ENCODE data around the gene PSMB1.
"Not testable (repeated sequence)": the region's sequence is repeated elsewhere in the genome, so short reads cannot be mapped to it uniquely, and the experiment has no call there.

Gene PSMB1

DNA sequence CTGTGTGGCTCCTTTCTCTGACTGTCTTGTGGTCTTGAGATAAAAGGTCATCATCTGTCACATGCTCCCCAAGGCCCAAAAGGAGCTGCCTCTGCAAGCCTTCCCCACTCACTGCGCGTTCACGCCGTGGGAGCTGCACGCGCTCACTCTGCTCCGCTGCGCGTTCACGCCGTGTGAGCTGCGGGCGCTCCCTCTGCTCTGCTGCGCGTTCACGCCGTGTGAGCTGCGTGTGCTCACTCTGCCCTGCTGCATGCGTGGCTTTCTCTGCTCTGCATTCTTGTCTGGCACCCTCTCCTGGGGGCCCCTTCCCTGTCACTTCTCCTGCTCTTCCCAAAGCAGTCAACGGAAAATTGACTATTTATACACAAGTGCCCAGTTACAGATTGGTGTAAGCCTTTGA lies 42.5 kb downstream of the PSMB1 start:
- Histone ChIP-seq H3K27me3 (replicated peaks; ENCODE audit: control insufficient read depth, insufficient read depth, low read length) (no peaks in the 10 kb centered on the region), H3K4me3 (replicated peaks; ENCODE audit: low read depth, low read length) (no peak overlapping the region), H3K36me3 (ENCODE audit: control insufficient read depth, insufficient read depth, low read length) (no peaks in the 10 kb centered on the region)
- TF ChIP-seq, protein P1, sequence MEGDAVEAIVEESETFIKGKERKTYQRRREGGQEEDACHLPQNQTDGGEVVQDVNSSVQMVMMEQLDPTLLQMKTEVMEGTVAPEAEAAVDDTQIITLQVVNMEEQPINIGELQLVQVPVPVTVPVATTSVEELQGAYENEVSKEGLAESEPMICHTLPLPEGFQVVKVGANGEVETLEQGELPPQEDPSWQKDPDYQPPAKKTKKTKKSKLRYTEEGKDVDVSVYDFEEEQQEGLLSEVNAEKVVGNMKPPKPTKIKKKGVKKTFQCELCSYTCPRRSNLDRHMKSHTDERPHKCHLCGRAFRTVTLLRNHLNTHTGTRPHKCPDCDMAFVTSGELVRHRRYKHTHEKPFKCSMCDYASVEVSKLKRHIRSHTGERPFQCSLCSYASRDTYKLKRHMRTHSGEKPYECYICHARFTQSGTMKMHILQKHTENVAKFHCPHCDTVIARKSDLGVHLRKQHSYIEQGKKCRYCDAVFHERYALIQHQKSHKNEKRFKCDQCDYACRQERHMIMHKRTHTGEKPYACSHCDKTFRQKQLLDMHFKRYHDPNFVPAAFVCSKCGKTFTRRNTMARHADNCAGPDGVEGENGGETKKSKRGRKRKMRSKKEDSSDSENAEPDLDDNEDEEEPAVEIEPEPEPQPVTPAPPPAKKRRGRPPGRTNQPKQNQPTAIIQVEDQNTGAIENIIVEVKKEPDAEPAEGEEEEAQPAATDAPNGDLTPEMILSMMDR (IDR thresholded peaks at IDR 0.05; ENCODE audit: insufficient read depth, low read length, poor library complexity, severe bottlenecking): no peak
- DNase-seq (ENCODE audit: extremely low read depth, insufficient read length): no peak

DNA sequence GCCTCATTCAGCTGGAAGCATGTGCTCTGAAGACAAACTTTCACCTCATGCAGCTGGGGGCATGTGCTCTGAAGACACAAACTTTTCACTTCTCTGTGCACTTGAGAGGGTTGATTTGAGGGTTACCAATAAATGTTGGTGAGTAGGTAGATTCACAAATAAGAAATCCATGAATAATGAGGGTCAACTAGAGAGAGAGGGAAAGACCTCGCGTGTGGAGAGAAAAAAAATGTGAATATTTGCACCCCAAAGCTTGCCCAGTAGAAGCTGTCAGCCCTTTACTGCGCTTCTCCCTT lies 43.4 kb downstream of the PSMB1 start:
- TF ChIP-seq, protein P1 (IDR thresholded peaks at IDR 0.05; ENCODE audit: insufficient read depth, low read length, poor library complexity, severe bottlenecking): no peak
- no peak for DNase-seq (ENCODE audit: extremely low read depth, insufficient read length)
- Histone ChIP-seq H3K36me3 (ENCODE audit: control insufficient read depth, insufficient read depth, low read length) (no peaks in the 10 kb centered on the region), H3K27me3 (replicated peaks; ENCODE audit: control insufficient read depth, insufficient read depth, low read length) (no peaks in the 10 kb centered on the region), H3K4me3 (replicated peaks; ENCODE audit: low read depth, low read length) (no peak overlapping the region)

DNA sequence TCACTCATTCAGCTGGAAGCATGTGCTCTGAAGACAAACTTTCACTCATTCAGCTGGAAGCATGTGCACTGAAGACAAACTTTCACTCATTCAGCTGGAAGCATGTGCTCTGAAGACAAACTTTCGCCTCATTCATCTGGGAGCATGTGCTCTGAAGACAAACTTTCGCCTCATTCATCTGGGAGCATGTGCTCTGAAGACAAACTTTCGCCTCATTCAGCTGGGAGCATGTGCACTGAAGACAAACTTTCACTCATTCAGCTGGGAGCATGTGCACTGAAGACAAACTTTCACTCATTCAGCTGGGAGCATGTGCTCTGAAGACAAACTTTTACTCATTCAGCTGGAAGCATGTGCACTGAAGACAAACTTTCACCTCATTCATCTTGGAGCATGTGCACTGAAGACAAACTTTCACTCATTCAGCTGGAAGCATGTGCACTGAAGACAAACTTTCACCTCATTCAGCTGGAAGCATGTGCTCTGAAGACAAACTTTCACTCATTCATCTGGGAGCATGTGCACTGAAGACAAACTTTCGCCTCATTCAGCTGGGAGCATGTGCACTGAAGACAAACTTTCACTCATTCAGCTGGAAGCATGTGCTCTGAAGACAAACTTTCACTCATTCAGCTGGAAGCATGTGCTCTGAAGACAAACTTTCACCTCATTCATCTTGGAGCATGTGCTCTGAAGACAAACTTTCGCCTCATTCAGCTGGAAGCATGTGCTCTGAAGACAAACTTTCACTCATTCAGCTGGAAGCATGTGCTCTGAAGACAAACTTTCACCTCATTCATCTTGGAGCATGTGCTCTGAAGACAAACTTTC lies 44.0 kb downstream of the PSMB1 start:
- not testable (repeated sequence) for DNase-seq (ENCODE audit: extremely low read depth, insufficient read length); H3K36me3 ChIP-seq (ENCODE audit: control insufficient read depth, insufficient read depth, low read length); H3K27me3 ChIP-seq (replicated peaks; ENCODE audit: control insufficient read depth, insufficient read depth, low read length); H3K4me3 ChIP-seq (replicated peaks; ENCODE audit: low read depth, low read length)

DNA sequence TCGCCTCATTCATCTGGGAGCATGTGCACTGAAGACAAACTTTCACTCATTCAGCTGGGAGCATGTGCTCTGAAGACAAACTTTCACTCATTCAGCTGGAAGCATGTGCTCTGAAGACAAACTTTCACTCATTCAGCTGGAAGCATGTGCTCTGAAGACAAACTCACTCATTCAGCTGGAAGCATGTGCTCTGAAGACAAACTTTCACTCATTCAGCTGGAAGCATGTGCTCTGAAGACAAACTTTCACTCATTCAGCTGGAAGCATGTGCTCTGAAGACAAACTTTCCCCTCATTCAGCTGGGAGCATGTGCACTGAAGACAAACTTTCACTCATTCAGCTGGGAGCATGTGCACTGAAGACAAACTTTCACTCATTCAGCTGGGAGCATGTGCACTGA lies 44.8 kb downstream of the PSMB1 start:
- not testable (repeated sequence) for DNase-seq (ENCODE audit: extremely low read depth, insufficient read length); H3K4me3 ChIP-seq (replicated peaks; ENCODE audit: low read depth, low read length); H3K36me3 ChIP-seq (ENCODE audit: control insufficient read depth, insufficient read depth, low read length); H3K27me3 ChIP-seq (replicated peaks; ENCODE audit: control insufficient read depth, insufficient read depth, low read length)

DNA sequence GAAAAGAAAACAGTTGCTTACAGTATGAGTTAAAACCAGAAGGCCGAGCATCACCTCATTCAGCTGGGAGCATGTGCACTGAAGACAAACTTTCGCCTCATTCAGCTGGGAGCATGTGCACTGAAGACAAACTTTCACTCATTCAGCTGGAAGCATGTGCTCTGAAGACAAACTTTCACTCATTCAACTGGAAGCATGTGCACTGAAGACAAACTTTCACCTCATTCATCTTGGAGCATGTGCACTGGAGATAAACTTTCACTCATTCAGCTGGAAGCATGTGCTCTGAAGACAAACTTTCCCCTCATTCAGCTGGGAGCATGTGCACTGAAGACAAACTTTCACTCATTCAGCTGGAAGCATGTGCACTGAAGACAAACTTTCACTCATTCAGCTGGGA lies 45.4 kb downstream of the PSMB1 start:
- not testable (repeated sequence) for DNase-seq (ENCODE audit: extremely low read depth, insufficient read length); H3K27me3 ChIP-seq (replicated peaks; ENCODE audit: control insufficient read depth, insufficient read depth, low read length); H3K4me3 ChIP-seq (replicated peaks; ENCODE audit: low read depth, low read length); H3K36me3 ChIP-seq (ENCODE audit: control insufficient read depth, insufficient read depth, low read length)

DNA sequence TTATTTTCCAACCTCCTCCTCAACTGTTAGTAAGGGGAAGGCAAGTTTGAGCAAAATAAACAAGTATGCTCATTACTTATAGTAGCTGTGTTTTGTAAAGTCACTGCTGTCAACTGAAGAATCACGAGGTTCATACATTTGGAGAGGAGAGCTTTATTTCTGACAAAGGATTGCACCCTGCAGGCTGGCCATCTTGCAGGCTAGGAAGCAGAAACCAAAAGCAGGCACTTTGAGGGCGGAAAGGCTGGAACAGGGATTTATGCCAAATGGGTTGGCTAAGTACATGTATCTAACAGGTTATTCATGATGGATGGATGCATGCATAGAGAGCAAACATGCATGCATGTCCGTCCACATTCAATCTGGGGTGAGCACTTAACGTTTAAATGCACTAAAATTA lies 46.7 kb downstream of the PSMB1 start:
- Histone ChIP-seq H3K36me3 (ENCODE audit: control insufficient read depth, insufficient read depth, low read length) (no peaks in the 10 kb centered on the region), H3K27me3 (replicated peaks; ENCODE audit: control insufficient read depth, insufficient read depth, low read length) (no peaks in the 10 kb centered on the region), H3K4me3 (replicated peaks; ENCODE audit: low read depth, low read length) (no peak overlapping the region)
- TF ChIP-seq, protein P1 (IDR thresholded peaks at IDR 0.05; ENCODE audit: insufficient read depth, low read length, poor library complexity, severe bottlenecking): no peak
- DNase-seq (ENCODE audit: extremely low read depth, insufficient read length): no peak

DNA sequence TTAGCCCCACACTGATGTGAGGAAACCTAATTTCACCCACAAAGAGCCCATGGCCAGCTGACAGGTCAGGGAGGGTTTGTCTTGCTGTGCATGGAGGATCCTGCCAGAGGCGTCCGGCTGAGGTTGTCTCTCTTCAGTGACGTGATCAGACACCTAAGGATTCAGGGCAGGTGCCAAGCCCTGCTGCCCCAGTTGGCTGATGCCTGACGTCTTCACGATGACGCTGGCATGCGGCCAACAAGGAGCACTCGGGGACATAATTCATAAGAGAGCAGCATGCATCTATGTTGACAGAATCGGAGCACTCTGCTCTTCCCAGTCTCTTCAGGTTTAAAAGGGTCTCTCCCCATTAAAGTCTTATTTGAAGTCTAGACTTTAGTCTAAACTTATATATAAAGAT lies 47.8 kb downstream of the PSMB1 start:
- H3K27me3 ChIP-seq (replicated peaks; ENCODE audit: control insufficient read depth, insufficient read depth, low read length): no peaks in the 10 kb centered on the region
- no peak overlapping the region for H3K4me3 ChIP-seq (replicated peaks; ENCODE audit: low read depth, low read length)
- no peak for DNase-seq (ENCODE audit: extremely low read depth, insufficient read length)
- TF ChIP-seq, protein P1 (IDR thresholded peaks at IDR 0.05; ENCODE audit: insufficient read depth, low read length, poor library complexity, severe bottlenecking): no peak
- H3K36me3 ChIP-seq (ENCODE audit: control insufficient read depth, insufficient read depth, low read length): no peaks in the 10 kb centered on the region

Data from GM06990 (cell line).